Stimulated activated effector memory CD8-positive, alpha-beta T cell treated with anti-CD3 and anti-CD28 coated beads, Interleukin-12 subunit alpha, Interleukin-12 subunit beta, amount 100 ng/mL, for 72 hours (primary cell): Measurements from ENCODE around the gene ARHGAP5.
A peak's percentile ranks its signal among the peaks of the same experiment; 100 is the strongest.

ENCODE experiments used
- ATAC-seq: fragments of 150-1000 bp; cut with Tn5 transposase; 2 replicates; pipeline ENCODE4 v1.10.0; 2021
- DNase-seq, 2 donors: peaks; one replicate each; pipeline ENCODE4 v3.0.0; 2021 to 2022; ENCODE audit warnings: low spot score in 2 of 2
- H3K27ac Mint-ChIP-seq: one replicate; pipeline ENCODE4 v1.8.0; 2022; ENCODE audit warnings: mild to moderate bottlenecking, mixed read lengths
- H3K36me3 Mint-ChIP-seq: one replicate; pipeline ENCODE4 v1.8.0; 2022; ENCODE audit warnings: mild to moderate bottlenecking, mixed read lengths
- H3K4me1 Mint-ChIP-seq: one replicate; pipeline ENCODE4 v1.8.0; 2022; ENCODE audit warnings: mixed read lengths
- H3K4me3 Mint-ChIP-seq: one replicate; pipeline ENCODE4 v1.8.0; 2022; ENCODE audit warnings: mild to moderate bottlenecking, mixed read lengths
- H3K9me3 Mint-ChIP-seq: one replicate; pipeline ENCODE4 v1.8.0; 2022; ENCODE audit warnings: mixed read lengths

The ARHGAP5 gene

GRCh38 chr14:32201816-32202490 lies 124.8 kb downstream of the ARHGAP5 start, which contains the start of gene RNU6-7:
Gene RNU6-7, plus strand, starts transcription at chr14:32202045.
- DNase-seq (peak in 1 of 2 donors; percentile 77), ATAC-seq (no peak)
- Mint-ChIP-seq H3K9me3 (no peaks in the 10 kb centered on the region), H3K4me1 (peaks cover 46% of the 10 kb centered on the region), H3K4me3 (peak within 1 kb of the TSS; percentile 84), H3K36me3 (peaks cover 22% of the 10 kb centered on the region), H3K27ac (peak within 1 kb of the TSS; percentile 97)

- DNase-seq (no peak), ATAC-seq (no peak)
- H3K36me3 Mint-ChIP-seq, result peaks cover 22% of the 10 kb centered on the region
- no peaks in the 10 kb centered on the region for H3K9me3 Mint-ChIP-seq
- peak overlapping the region; percentile 84 for H3K4me3 Mint-ChIP-seq
- H3K4me1 Mint-ChIP-seq, result peaks cover 46% of the 10 kb centered on the region
- H3K27ac Mint-ChIP-seq, result peak overlapping the region; percentile 97
Measured at GRCh38 chr14:32202491-32202997, 125.4 kb downstream of the ARHGAP5 start.

GRCh38 chr14:32202998-32203882 lies 126.1 kb downstream of the ARHGAP5 start, which contains the start of gene RNU6-8:
Gene RNU6-8, minus strand, starts transcription at chr14:32203269.
- peak; percentile 90 for ATAC-seq
- no peaks in the 10 kb centered on the region for H3K9me3 Mint-ChIP-seq
- peak within 1 kb of the TSS; percentile 84 for H3K4me3 Mint-ChIP-seq
- peaks cover 22% of the 10 kb centered on the region for H3K36me3 Mint-ChIP-seq
- peaks cover 46% of the 10 kb centered on the region for H3K4me1 Mint-ChIP-seq
- H3K27ac Mint-ChIP-seq, result peak within 1 kb of the TSS; percentile 97
- DNase-seq, result peak; percentile 75 to 88

GRCh38 chr14:32203928-32204357 lies 126.8 kb downstream of the ARHGAP5 start:
- no peak for ATAC-seq

GRCh38 chr14:32205554-32205953 lies 128.4 kb downstream of the ARHGAP5 start:
- ATAC-seq, result no peak
- peaks cover 22% of the 10 kb centered on the region for H3K36me3 Mint-ChIP-seq
- H3K4me3 Mint-ChIP-seq, result no peak overlapping the region
- peaks cover 46% of the 10 kb centered on the region for H3K4me1 Mint-ChIP-seq
- DNase-seq, result no peak
- no peak overlapping the region for H3K27ac Mint-ChIP-seq
- no peaks in the 10 kb centered on the region for H3K9me3 Mint-ChIP-seq

More at GRCh38 chr14:32203928-32204357, 126.8 kb downstream of the ARHGAP5 start:
- H3K4me3 Mint-ChIP-seq, result peak overlapping the region; percentile 84
- DNase-seq, result peak in 1 of 2 donors; percentile 52
- H3K27ac Mint-ChIP-seq, result peak overlapping the region; percentile 97
- peaks cover 22% of the 10 kb centered on the region for H3K36me3 Mint-ChIP-seq
- H3K9me3 Mint-ChIP-seq, result no peaks in the 10 kb centered on the region
- peaks cover 46% of the 10 kb centered on the region for H3K4me1 Mint-ChIP-seq

- Mint-ChIP-seq H3K36me3 (peaks cover 22% of the 10 kb centered on the region), H3K27ac (no peak overlapping the region), H3K9me3 (no peaks in the 10 kb centered on the region), H3K4me3 (no peak overlapping the region), H3K4me1 (peaks cover 42% of the 10 kb centered on the region)
- no peak for DNase-seq
- no peak for ATAC-seq
Measured at GRCh38 chr14:32205984-32206383, 128.9 kb downstream of the ARHGAP5 start.

- no peak for ATAC-seq
- DNase-seq, result no peak
- no peak overlapping the region for H3K27ac Mint-ChIP-seq
- H3K36me3 Mint-ChIP-seq, result peaks cover 22% of the 10 kb centered on the region
- H3K4me3 Mint-ChIP-seq, result no peak overlapping the region
- no peaks in the 10 kb centered on the region for H3K9me3 Mint-ChIP-seq
- peaks cover 39% of the 10 kb centered on the region for H3K4me1 Mint-ChIP-seq
Measured at GRCh38 chr14:32206552-32206951, 129.4 kb downstream of the ARHGAP5 start.

GRCh38 chr14:32208490-32208889 lies 131.4 kb downstream of the ARHGAP5 start:
- H3K27ac Mint-ChIP-seq, result no peak overlapping the region
- no peak for DNase-seq
- ATAC-seq, result no peak
- peaks cover 8% of the 10 kb centered on the region for H3K36me3 Mint-ChIP-seq
- H3K4me1 Mint-ChIP-seq, result peaks cover 22% of the 10 kb centered on the region
- H3K4me3 Mint-ChIP-seq, result no peak overlapping the region
- H3K9me3 Mint-ChIP-seq, result no peaks in the 10 kb centered on the region
